CD4-positive, alpha-beta T cell treated with Interleukin-15 for 4 hours (primary cell): ENCODE data around the gene HPGDS.
"Not testable (repeated sequence)": the region's sequence is repeated elsewhere in the genome, so short reads cannot be mapped to it uniquely, and the experiment has no call there.

Experiments used
- DNase-seq: peaks from one replicate; pipeline ENCODE4 v3.0.0-alpha.2; 2020; ENCODE audit warnings: low spot score

HPGDS gene

DNA sequence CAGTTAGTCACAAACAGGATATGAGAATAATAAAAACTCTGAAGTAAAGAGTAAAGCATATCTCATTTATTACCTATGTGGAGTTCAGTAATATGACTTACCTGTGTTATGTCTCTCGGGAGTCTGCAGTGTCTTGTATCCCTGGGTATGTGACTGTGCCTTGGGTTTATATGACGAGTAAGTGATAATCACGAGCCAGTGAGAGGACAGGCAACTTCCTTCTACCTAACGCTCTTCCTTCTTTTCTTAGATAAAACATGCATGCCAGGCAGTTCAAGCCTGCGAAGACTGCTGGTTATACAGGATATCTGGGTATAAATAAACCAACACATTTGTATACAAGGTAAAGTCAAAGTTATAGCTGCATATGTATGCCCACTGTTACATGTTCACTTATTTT, at the start of gene HPGDS:
HPGDS (minus strand) TSS at position 143 of the 400 bp plus-strand sequence. CDS start 8,207 bp downstream, outside the sequence.
- DNase-seq = no peak

- DNase-seq = peak; percentile 12
Measured at GRCh38 chr4:94390804-94391410, 48.3 kb upstream of the HPGDS start.

DNA sequence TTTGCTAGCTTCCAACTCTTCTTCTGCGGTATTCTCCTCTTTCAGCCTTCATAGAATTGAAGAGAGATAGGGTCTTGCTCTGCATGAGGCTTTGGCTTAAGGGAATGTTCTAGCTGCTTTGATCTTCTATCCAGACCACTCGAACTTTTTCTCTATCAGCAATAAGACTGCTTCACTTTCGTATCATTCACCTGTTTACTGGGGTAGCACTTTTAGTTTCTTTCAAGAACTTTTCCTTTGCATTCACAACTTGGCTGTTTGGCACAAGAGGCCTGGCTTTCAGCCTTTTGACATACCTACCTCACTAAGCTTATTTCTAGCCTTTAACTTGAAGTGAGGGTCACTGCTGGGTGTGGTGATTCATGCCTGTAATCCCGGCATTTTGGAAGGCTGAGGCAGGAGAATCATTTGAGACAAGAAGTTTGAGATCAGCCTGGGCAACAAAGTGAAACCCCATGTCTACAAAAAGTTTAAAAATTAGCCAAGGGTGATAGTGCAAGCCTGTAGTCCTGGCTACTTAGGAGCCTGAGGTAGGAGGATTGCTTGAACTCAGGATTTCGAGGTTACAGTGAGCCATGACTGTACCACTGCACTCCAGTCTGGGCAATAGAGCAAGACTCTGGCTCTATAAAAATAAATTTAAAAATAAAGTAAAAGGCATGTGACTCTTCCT, 47.1 kb upstream of the HPGDS start:
- DNase-seq = no peak

DNA sequence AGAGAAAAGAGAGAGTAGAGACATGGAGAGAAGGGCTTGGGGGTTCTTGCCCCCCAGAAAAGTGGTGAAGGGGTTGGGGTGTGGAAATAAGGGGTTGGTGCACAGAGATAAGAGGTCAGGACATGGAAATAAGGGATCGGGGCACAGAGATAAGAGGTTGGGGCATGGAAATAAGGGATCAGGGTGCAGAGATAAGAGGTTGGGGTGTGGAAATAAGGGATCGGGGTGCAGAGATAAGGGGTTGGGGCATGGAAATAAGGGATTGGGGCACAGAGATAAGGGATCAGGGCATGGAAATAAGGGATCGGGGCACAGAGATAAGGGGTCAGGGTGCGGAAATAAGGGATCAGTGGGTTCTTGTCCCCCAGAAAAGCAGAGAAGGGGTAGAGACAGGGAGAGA, 45.3 kb upstream of the HPGDS start:
- not testable (repeated sequence) for DNase-seq

GRCh38 chr4:94385452-94385851, 42.8 kb upstream of the HPGDS start:
- not testable (repeated sequence) for DNase-seq

DNA sequence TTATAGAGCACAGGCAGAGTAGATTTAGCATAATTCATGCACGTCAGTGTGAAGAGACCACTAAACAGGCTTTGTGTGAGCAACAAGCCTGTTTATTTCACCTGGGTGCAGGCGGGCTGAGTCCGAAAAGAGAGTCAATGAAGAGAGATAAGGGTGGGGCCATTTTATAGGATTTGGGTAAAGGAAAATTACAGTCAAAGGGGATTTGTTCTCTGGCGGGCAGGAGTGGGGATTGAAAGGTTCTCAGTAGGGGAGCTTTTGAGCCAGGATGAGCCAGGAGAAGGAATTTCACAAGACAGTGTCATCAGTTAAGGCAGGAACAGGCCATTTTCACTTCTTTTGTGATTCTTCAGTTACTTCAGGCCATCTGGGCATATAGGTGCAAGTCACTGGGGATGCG, 40.3 kb upstream of the HPGDS start:
- DNase-seq = not testable (repeated sequence)

DNA sequence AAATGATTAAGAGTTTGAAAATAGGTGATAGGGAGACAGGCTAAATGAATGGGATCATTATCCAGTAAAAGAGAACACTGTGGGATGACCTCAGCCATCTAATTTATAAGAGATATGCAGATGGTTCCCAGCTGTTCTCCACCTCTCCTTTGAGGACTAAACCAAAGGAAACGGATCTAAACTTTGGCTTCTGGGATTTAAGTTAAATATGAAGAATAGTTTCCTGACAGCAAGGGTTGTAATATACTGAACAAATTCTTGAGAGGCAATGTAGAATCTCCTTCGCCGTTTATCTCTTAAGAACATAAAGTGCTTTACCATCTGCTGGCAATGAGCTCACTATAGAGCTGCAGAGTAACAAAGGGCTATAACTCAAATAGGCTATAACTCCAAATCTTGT, 35.4 kb upstream of the HPGDS start:
- DNase-seq = no peak

DNA sequence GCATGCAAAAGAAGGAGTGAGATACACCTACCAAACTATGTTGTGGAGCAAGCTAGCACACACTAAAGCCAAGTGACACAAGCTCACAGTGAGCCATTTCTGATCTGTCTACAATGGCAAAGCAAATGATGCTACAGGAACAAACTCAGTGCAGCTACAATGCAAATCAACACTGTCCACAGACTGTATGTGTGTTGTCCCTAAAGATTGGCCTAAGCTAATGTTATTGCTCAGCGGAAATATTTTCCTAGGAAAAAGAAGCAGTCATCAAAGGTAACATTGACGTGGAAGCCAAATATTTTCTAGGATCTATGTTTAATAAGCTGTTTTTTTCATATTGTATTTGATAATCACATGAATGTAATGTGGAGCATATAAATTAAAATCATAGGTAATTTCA, 34.7 kb upstream of the HPGDS start:
- no peak for DNase-seq

DNA sequence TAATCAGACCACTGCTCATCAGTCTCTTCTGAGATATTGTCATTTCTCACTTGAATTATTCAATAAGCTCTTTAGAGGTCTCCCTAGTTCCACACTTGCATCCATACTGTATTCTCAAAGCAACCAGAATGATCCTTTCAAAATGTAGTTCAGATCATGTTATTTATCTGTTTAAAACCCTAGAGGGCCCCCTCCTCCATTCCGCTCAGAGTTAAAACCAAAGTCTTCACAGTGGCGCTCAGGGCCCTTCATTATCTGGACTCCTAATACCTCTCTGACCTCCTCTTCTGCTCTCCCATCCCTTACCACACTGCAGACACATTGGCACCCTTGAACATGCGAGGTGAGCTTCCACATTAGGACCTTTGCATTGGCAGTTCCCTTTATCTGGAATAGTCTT, 32.7 kb upstream of the HPGDS start:
- DNase-seq = no peak

DNA sequence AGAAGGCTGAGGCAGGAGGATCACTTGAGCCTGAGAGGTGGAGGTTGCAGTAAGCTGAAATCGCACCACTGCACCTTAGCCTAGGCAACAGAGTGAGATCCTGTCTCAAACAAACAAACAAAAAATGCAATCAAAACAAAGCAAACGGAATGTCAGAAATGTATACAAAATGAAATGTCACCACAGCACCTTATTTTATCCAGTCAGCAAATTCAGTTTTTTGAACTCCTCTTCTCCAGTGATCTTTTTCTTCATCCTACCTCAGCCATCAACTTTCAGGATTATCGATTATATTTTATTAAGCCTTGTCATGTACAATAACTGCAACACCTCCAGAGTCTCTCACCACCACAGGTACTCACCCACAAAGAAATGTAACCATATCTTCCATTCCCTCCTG, 31.1 kb upstream of the HPGDS start:
- no peak for DNase-seq

DNA sequence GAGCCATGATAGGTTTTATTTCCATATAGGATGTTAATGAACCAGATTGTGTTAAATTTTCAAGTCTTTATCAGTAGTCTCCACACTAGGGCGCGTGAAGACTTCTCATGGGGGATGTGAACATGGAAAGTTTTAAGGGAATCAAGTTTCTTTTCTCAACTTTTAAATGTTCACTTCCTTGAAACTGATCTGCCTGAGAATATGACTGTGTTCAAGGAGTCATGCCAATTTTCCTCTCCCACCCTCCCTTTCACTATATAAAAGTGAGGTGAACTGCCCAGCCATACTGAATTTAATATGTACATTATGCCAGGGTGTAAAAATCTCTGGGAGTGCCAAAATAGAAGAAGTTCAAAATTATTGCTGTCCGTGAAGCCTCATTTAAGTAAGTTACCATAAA, 30.4 kb upstream of the HPGDS start:
- DNase-seq = no peak

- DNase-seq = no peak
Measured at GRCh38 chr4:94372228-94372978, 29.8 kb upstream of the HPGDS start.

- no peak for DNase-seq
Measured at GRCh38 chr4:94371290-94371689, 28.7 kb upstream of the HPGDS start.

DNA sequence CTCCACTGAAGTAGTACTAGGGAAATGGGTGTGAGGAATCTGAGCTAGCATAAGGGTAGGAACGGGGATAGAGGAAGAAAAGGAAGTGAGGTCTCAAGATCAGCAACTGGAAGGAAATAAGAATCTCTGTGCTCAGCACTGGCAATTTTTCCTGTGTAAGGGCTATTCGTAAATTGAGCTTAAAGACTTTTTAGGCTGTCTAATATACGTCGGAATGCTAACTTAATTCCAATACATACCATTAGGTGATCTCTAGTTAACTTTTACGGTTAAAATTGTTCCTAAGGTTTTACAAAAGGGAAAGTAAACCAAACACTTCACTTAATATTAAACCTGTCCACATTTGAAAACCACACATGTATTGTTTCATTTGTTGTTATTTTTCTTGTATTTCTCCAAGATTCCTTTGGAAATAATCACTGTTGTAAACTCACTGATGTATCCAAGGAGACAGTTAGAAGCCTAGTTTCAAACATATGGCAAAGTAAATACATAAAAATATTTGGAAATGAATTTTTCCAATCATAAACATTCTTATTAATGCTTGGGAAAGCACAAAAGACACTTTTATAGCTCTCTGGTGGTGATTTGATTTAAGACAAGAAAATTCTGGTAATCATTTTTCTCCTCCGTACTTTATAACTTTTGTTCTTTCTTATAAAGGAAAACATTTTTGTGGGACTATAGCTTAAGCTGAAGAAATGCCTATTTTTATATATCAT, 28.1 kb upstream of the HPGDS start:
- DNase-seq = no peak

GRCh38 chr4:94369046-94369445, 26.4 kb upstream of the HPGDS start:
- no peak for DNase-seq

- DNase-seq = no peak
Measured at GRCh38 chr4:94368459-94368858, 25.8 kb upstream of the HPGDS start.

DNA sequence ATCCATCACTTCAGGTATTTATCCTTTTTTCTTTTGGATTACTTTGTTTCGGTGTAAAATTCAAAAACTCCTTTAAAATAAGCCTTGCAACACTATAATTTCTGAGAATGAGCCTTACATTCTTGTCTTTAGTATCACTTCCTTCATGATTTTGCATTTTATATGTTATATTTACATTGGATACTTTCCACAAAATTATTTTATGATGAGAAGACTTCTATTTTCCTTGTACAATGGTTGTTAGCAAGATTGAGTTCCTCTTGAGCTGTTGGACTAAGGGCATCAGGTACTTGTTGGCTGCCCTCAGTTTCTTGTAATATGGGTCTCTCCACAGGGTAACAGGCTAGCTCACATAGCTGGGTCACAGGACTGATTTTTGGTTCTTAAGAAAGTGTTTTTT, 22.7 kb upstream of the HPGDS start:
- DNase-seq = no peak

GRCh38 chr4:94364527-94364926, 21.9 kb upstream of the HPGDS start:
- no peak for DNase-seq

GRCh38 chr4:94363136-94363655, 20.6 kb upstream of the HPGDS start:
- DNase-seq = no peak

DNA sequence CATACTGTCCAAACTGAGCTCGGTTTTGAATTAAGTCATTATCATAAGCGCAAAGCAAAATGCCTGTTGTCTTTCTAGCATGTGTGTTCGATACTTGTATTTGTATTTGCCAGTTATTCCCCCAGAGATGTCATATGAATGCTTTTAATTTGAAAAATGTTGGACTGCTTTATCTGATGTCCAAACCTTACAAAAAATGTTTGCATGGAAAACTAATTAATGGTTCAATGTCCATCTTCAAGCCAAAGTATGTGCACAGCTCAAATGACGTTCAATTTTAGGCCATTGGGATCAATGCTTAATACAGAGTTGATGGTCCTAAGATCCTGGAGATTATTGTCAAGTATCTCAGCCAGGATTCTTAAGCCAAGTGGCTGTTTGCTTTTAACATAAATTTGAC, 17.2 kb upstream of the HPGDS start:
- no peak for DNase-seq

GRCh38 chr4:94359221-94359620, 16.6 kb upstream of the HPGDS start:
- DNase-seq = no peak

GRCh38 chr4:94358101-94358500, 15.5 kb upstream of the HPGDS start:
- no peak for DNase-seq
